ENCODE measurements around the gene CS.

DNA sequence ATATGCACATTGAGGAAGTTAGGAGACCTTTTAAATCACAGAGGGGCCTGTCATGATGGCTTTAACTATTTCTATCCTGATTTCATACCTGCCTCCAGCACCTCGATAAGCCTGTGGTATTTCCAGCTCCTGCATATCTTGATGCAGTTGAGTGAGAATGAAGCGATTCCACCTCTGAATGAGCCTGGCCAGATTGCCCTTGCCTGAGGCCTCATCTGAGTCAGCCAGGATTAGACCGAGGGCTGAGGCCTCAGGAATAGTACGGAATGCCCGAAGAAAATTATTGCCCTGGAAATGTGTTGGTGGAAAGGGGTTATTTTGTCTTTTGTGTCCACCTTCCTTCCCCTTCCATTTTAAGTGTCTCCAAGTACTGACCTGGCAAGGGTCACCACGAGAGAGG is 24.1 kb upstream of the CS start:
- TF ChIP-seq TCF12 (IDR thresholded peaks at IDR 0.05; ENCODE audit: low read depth) (no peak), MAX (IDR thresholded peaks at IDR 0.05) (no peak)

All from Ishikawa (cell line).